HG03457 (cell line): ENCODE results near the gene NECAP2.
"Not testable (repeated sequence)": the region's sequence is repeated elsewhere in the genome, so short reads cannot be mapped to it uniquely, and the experiment has no call there.

ENCODE experiments used
- ATAC-seq: cut with Tn5 transposase; IDR thresholded peaks from one replicate; pipeline ENCODE4 v1.9.1; 2021; ENCODE audit warnings: moderate number of reproducible peaks; ENCODE audit not compliant: unreplicated experiment

NECAP2 gene

DNA sequence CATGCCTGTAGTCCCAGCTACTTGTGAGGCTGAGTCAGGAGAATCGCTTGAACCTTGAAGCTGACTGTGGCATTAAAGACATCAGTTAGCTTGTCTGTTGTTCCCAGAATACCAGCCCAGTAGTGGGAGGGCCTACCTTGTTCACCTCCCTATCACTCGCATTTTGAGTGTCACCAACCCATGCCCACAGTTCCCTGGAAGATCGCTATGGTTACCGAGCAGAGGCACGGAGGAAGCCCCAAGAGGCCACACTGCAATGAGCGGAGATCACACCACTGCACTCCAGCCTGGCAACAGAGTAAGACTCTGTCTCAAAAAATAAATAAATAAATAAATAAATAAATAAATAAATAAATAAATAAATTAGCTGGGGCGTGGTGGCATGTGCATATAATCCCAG, 52.4 kb downstream of the NECAP2 start:
- ATAC-seq: not testable (repeated sequence)

DNA sequence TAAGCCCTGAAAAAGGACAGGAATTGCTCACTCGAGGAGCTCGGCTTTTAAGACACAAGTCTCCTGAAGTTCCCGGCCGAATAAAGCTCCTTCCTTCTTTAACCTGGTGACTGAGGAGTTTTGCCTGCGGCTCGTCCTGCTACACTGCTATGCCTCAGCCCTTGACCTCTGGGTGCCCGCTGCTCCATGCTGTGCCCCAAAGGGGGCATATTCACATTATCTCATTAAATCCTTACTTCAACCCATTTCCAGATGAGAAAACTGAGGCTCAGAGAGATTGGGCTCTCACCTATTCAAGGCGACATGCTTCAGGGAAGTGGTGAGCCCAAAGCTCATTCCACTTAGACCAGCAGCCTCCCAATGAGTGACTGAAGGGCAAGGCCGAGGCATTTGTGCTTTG, 53.2 kb downstream of the NECAP2 start:
- ATAC-seq: not testable (repeated sequence)

DNA sequence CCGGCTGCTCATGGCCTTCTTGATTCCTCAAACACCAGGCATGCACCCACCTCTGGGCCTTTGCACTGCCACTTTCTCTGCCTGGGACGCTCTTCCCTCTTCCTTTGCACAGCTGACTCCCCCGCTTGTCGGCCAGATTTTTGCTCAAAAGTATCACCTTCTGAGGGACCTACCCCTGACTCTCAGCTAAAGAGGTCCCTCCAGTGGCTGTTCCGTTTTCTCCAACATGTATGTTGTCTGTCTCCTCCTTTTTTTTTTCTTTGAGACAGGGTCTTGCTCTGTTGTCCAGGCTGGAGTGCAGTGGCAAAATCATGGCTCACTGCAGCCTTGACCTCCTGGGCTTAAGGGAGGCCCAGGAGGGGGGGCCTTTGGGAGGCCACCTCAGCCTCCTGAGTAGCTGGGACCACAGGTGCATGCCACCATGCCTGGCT, 57.0 kb downstream of the NECAP2 start:
- not testable (repeated sequence) for ATAC-seq

DNA sequence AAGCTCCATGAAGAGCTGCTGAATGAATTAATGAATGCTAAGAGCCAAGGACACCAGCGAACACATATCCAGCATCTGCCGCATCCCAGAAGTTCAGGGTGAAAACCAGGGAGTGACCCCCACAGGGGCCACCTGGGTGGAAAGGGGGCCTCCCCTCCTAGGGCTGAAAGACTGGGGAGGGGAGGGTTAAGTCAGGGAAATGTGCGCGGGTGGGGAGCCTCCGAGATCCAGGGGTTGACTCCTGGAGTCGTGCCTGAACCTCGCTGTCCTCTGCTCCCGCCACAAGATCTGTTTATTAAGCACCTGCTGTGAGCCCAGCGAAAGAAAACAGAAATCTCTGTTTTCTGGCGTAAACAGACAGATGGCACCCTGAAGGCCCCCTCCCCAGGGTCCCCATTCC, 57.5 kb downstream of the NECAP2 start:
- not testable (repeated sequence) for ATAC-seq

DNA sequence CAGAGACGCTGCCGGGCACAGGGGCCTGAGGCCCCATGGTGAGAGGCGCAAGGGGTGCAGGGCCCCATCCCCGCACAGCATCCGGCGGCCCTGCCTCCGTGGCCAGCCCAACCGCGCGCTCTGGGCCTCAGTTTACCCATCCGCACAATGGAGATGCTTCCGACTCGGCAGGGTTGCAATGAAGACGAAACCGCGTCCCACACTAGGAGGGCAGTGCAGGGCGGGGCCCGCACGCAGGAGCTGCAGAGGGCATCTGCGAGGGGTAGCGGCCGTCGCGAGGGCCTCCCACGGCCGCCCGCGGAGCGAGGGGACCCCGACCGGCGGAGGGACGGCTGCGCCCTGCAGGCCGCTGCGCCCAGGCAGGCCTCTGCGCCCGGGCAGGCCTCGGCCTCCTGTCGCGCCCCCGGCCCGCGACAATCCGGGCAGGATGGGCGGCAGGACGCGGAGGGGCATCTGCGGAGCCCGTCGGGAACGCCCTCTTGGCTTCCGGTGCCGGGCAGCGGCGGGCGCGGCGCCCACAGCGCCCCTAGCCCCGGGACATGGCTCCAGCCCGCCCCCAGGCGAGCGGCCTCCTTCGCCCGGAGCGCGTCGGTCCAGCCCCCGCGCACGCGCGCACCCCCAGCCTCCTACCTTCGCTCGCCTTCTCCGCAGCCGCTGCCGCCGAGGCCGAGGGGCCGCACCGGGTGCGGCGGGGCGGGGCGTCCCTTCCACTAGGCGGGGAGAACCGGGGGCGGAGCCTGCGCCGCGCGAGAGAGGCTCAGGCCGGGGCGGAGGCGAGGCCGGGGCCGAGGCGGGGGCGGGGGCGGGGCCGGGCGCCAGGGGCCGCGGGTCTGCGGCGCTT, 58.3 kb downstream of the NECAP2 start:
- ATAC-seq: peak; percentile 74

DNA sequence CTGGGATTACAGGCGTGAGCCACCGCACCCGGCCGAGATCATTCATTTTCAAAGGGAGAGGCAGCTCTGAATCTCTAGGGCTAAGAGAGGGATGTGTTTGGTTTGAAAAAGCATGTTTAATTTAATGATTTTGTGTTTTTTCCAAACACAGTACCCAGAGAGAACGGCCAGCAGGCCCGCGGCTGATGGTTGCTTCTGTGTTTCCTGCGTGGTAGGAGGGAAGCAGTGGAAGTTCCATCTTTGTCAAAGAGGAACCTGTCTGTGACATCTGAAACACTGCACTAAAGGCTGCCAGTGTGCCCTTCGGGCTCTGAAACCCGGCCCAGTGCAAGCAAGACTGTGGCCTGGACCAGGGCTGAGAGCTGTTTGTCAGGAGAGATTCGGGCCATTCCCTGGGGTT, 59.9 kb downstream of the NECAP2 start:
- not testable (repeated sequence) for ATAC-seq

DNA sequence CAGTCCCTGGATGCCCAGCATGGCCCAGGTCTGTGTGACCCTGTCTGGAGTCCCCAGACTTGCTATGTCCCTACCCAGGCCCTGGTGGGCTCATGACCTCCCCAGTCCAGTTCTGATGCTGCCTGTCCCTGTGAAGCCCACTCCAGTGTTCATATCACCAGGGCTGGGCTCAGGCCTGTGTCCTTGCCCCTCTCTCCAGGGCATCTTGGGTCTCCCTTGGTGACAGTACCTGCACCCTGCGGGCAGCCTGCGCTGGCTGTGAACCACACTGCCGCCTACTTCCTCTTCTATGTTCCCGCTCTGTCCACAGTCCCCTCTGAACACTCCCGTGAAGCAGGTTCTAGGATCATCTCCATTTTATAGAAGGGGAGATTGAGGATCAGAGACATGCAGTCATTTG, 60.5 kb downstream of the NECAP2 start:
- not testable (repeated sequence) for ATAC-seq

DNA sequence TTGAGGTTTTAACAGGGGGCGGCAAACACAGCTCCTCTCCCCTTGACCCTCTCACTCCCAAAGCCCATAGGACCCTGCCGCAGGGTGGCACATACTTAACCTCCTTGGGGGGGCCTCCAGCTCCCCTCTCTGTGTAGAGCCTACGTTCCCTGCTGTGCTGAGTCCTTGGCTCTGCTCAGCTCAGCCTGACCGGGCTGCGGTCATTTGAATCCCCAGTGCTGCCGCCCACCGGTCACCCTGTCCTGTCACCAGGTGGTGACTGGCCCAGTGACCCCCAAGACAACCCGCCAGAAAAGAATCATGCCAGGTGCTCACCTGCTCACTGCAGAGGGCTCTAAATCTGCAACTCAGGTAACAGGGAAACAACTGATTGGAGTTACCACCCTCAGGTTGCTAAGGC, 60.9 kb downstream of the NECAP2 start:
- ATAC-seq: not testable (repeated sequence)

DNA sequence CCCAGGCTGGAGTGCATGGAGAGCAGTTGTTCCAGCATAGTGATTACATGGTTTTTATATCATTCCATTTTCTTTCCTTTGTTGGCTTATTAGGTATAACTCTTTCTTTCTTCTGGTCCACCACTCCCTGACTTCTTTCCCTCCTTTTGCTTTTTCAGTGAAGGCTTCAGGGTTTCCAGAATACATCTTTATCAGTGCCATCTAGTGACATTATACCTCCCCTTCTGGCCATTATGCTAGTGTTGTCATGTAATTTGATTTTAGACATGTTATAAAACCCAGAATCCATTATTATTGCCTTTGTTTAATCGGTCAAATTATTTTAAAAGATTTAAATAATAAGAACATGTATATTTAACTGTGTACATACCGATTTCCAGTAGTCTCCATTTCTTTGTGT, 63.0 kb downstream of the NECAP2 start:
- no peak for ATAC-seq

DNA sequence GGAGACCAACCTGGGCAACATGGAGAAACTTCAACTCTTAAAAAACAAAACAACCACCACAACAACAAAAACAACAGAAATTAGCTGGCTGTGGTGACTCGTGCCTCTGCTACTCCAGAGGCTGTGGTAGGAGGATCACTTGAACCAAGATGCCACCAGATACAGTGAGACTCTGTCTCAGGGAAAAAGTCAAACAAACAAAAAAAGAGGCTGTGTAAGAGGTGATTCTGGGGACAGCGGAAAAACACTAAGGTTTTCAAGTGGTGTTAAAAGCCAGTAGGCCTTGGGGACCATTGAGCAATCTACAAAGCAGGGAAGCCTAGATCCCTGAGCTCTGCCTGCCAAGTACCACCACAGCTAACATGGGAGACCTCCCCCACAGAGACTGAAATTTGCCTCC, 65.3 kb downstream of the NECAP2 start:
- not testable (repeated sequence) for ATAC-seq

DNA sequence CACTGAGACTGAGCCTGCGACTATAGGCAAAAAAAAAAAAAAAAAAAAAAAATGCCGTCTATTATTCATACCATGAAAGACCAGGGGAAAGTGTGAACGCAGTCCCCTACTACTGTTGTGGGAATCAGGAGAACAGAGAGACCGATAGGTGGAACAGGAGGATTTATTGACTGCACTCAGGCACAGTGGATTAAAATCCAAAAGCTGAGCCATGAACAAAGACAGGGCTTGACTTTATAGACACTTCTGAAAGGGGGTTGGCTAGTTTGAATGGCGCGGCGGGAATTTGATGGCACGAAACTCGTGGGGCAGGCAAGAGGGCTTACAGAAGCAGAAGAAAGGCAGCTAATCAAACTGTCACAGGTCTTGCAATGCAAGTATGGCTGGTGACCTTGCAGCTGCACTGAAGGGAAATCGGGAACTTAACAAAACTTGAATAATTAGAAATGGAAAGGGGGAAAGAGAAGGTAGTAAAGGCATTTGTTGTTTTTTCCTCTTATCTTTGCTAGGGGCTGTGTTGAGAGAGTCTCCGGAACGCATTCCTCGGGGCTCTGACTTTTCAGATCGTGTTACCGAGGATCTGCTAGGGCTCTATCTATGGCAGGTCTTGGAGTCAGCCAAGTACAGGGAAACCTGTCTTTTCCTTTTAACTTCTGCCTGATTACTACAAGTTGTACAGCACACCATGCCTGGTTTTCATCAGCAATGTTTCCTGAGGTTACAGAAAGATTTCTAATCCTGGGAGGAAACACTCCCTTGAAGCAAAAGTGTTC, 66.0 kb downstream of the NECAP2 start:
- ATAC-seq: not testable (repeated sequence)

DNA sequence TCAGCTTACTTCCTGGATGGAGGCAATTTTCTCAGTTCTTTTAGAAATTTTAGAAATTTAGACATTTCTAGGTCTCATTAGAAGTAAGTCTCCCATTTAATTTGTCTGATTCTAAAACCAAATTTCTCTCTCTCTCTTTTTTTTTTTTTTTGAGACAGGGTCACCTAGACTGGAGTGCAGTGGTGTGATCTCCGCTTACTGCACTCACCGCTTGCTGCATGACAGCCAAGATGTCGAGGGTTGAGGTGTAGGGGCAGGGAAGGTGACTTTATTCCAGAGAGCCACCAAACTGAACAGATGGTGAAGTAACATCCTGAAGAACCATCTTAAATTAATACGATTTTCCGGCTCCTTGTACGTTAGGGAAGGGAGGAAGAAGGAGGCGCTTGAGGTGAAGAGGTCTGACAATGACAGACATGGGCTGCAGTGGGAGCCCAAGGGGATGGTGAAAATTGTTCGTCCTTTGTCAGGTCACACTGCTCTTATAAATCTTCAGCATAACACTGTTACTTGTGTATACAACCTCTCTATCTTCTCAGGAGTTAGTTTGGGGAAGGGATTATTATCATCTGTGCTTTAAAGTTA, 68.4 kb downstream of the NECAP2 start:
- not testable (repeated sequence) for ATAC-seq
